GF-D8 (cell line): Measurements from ENCODE around the gene RASAL2.
A peak's percentile ranks its signal among the peaks of the same experiment; 100 is the strongest.

Experiments
- DNase-seq: peaks from one replicate; lab custom pipeline; 2025; lab: John Stamatoyannopoulos, UW

Gene RASAL2

GRCh38 chr1:178093951-178094738 lies at the start of gene RASAL2:
TSS of gene RASAL2 (plus strand) at chr1:178094104. CDS start at chr1:178094493, 389 bp downstream.
- DNase-seq, result no peak

- no peak for DNase-seq
Measured at GRCh38 chr1:178046591-178047270, 47.2 kb upstream of the RASAL2 start.

- no peak for DNase-seq
Measured at GRCh38 chr1:178047403-178048093, 46.4 kb upstream of the RASAL2 start.

- no peak for DNase-seq
Measured at GRCh38 chr1:178048426-178048825, 45.5 kb upstream of the RASAL2 start.

- DNase-seq, result no peak
Measured at GRCh38 chr1:178048883-178049282, 45.0 kb upstream of the RASAL2 start.

GRCh38 chr1:178050084-178050483 lies 43.8 kb upstream of the RASAL2 start:
- DNase-seq, result no peak

GRCh38 chr1:178051071-178051470 lies 42.8 kb upstream of the RASAL2 start:
- no peak for DNase-seq

- DNase-seq, result no peak
Measured at GRCh38 chr1:178052650-178053461, 41.0 kb upstream of the RASAL2 start.

- no peak for DNase-seq
Measured at GRCh38 chr1:178055093-178055492, 38.8 kb upstream of the RASAL2 start.

- peak; percentile 1 for DNase-seq
Measured at GRCh38 chr1:178055779-178056471, 38.0 kb upstream of the RASAL2 start.

- DNase-seq, result no peak
Measured at GRCh38 chr1:178057141-178057765, 36.7 kb upstream of the RASAL2 start.

- DNase-seq, result no peak
Measured at GRCh38 chr1:178057912-178058534, 35.9 kb upstream of the RASAL2 start.

GRCh38 chr1:178060789-178061556 lies 32.9 kb upstream of the RASAL2 start:
- no peak for DNase-seq

- DNase-seq, result no peak
Measured at GRCh38 chr1:178061620-178062019, 32.3 kb upstream of the RASAL2 start.

- no peak for DNase-seq
Measured at GRCh38 chr1:178064191-178064821, 29.6 kb upstream of the RASAL2 start.

GRCh38 chr1:178065250-178065649 lies 28.7 kb upstream of the RASAL2 start:
- no peak for DNase-seq

GRCh38 chr1:178066296-178066907 lies 27.5 kb upstream of the RASAL2 start:
- DNase-seq, result no peak

- no peak for DNase-seq
Measured at GRCh38 chr1:178066908-178067614, 26.8 kb upstream of the RASAL2 start.
